HTR-8/SVneo (cell line): ENCODE results near the gene PELI2.

Experiments used
- DNase-seq: peaks from one replicate; pipeline ENCODE4 v3.0.0; 2011; ENCODE audit warnings: low spot score, mixed read lengths; ENCODE audit not compliant: insufficient read length
- FAIRE-seq: peaks from 2 replicates; lab custom pipeline; 2011; peaks lifted over from hg19 to GRCh38; lab: Jason Lieb, UNC

Gene PELI2, protein sequence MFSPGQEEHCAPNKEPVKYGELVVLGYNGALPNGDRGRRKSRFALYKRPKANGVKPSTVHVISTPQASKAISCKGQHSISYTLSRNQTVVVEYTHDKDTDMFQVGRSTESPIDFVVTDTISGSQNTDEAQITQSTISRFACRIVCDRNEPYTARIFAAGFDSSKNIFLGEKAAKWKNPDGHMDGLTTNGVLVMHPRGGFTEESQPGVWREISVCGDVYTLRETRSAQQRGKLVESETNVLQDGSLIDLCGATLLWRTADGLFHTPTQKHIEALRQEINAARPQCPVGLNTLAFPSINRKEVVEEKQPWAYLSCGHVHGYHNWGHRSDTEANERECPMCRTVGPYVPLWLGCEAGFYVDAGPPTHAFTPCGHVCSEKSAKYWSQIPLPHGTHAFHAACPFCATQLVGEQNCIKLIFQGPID

DNA sequence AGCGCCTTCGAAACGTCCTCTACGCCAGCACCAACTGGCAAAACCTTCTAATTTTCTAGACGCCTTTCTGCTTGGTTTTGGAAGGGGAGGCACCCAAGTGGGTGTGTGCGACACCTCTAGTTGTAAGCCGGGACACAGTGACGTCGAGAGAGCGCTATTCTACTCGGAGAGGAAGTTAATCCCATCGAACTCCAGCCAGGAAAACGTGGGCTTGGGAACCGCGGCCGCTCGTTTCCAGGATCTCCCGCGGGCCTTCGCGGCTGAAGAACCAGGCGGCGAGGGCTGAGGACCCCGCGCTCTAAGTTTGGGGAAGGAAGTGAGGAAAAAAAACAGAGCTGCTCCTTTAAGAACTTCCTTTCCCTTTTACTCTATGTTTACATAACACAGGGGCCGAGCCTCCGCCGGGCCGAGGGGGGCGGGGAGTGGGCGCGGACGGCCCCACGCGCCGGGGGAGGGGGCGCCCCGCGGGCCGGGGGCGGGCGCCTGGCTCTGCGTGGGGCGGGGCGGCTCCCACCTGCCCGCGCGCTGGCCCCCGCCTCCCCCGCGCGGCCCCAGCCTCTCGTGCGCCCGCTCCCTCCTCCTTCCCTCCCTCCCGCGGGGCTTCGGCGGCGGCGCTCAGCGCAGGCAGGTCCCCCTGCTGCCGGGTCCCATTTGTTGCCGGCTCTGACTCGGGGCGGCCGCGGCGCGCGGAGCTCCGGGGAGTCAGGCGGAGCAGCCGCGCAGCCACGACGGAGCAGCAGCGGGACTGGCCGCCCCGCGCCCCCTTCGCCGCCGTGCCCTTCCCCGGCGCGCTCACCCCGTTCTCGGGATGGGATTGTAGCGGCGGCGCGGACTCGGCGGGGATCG, at the start of gene PELI2:
TSS of gene PELI2 (plus strand) at position 647 of the 846 bp plus-strand sequence. CDS start 250 bp downstream, outside the sequence.
- FAIRE-seq (peak; percentile 90), DNase-seq (peak; percentile 56)

DNA sequence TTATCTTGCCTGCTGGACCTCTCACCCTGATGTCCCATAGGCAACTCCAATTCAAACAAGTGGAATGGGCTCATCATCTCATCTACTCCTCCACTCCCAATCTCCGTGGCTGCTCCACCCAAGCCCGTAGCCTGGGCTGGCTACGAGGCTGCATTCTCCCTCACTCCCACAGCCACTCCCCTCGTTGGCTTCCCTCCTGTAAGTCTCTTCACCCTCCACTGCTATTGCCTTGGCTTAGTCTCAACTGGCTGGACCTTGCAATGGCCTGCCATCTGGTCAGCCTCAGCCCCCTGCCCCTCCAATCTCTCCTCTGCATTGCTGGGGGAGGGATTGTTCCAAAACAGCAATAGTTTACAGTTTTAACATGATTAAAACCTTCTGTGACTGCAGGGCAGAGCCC, 44.4 kb upstream of the PELI2 start:
- no peak for DNase-seq
- FAIRE-seq: peak; percentile 46

DNA sequence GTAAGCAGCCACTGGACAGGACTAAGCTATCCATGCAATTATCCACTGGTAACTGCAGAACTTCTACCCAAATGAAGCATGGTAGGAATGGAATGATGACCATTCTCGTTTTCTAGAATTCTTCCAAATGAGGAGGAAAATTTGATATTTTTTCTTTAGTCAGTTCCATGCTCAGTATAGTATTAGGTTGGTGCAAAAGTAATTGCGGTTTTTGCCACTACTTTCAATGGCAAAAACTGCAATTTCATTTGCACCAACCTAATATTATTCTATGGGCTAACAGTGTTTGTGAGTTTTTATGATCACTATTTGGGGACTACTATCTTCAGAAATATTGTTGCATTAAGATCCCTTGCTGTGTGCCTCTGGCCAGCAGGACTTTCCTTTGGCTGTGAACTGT, 42.9 kb upstream of the PELI2 start:
- no peak for FAIRE-seq
- DNase-seq: no peak

DNA sequence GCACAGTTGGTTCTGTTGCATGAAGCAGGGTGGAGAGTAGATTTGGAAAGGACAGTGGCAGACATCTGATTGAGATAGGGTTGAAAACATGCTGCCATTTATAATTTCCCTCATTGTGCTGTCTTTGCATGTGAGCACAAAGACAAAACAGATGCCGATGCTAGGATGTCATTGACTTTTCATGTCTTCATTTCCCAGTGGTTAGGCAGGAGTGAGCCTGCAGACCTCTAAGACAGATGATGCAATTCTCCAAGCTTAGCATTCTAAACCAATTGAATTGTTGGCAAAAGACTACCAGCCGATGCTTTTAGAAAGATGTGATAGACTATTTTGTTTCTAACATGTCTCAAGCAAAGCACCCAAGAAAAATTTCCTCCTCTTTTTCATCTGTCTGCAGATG, 37.1 kb upstream of the PELI2 start:
- FAIRE-seq: no peak

DNA sequence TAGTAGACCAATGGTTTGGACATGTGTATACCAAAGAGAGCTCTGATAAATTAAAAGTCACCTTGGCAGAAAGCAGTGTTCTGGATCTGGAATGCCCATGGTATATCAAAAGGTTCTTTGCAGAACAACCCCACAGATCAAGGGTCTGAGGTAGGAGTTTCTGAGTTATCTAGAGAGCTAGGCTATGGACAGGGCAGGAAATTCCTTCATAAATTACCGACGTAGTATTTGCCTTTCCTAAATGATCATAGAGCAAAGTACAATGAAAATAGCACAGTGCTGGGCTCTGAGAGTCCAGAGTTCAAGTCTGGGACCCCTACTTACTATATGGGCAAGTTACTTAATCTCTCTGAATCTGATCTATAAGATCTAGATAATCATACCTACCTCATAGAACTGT, 35.3 kb upstream of the PELI2 start:
- DNase-seq (no peak), FAIRE-seq (no peak)

More for the DNA sequence above, 37.1 kb upstream of the PELI2 start:
- no peak for DNase-seq

DNA sequence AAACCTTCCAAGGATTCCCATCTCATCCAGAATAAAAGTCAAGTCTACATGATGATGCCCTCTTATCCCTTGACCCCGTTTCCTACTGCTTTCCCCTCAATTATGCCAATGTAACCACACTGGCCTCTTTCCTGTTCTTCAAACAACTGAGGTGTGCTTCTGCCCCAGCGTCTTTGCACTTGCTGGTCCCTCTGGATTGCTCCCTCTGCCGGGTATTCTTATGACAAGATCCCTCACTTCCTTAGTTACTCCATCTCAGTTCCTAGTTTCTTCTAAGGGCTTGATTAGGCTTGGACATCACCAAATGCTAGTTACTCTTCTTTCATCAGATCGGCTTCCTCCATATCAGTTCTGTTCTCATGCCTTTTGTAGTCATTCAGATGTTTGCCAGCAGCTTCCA, 32.7 kb upstream of the PELI2 start:
- DNase-seq (no peak), FAIRE-seq (no peak)

DNA sequence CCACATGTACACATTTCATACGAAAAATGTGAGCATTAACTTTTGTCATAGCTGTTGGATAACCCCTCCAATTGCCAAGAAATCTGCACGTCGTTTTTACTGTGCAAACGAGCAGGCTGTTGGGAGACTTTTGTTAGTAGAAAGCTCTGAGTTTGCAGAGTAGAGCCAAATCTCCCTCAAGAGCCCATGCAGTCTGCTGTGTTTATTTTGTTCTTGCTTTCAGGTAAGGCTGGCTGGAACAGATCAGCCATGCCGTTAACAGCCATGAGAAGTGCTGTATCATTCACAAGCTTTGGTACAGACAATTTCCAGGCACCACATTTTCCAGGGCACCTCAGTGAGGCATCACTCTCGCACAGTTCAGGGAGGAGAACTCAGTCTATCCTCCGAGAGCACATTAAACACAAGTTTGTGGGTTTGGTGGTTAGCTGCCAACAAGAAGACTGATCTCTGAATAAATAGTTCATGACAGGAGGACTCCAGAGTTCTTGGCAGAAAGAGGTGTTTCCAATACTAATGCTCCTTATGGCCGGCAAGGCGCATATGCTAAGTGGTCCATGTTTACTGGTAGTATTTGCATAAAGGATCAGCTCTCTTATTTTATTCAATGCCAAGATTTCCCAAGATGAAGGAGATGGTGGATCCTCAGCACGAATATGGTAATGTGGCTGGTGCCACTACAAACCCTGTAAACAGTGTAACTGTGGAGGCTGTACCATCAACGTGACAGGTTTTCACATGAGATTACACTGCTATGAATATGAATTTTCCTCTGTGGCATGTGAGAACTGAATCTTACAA, 30.3 kb upstream of the PELI2 start:
- FAIRE-seq (peak; percentile 73), DNase-seq (no peak)

DNA sequence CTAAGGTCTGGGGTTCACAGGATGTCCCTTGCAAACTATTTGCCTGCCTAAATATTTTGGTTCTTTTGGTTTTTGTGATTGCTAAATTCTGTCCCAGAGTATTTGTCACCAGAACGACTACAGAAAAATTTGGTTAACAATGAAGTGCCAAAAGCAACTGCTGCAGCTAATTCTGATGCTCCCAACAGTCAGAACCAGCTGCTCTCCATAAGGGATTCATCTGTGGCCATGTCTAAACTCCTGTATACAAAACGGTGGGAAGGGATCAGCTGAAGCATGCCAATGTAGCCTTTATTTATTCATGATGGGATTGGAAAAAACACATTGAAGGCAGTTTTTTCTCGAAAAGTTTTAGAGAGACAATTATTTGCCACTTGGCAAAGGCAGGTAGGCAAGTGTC, 29.3 kb upstream of the PELI2 start:
- DNase-seq: no peak
- FAIRE-seq: no peak

DNA sequence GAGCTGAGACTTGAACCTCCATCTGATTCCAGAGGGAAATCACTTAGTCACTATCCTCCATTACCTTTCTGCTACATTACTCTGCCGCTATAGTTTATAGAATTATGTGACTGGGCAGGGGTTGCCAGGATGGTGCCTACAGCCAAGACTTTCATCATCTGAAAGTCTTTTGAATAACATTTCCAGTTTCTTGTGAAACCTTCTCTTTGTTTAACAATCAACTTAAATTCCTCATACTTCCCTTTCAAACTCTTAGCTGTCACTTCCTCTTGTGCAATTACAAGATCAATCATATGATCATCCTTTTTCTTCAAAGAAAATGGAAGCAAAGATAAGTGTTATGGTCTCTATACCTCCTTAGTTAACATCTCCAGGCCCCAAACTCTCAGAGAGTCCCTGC, 25.4 kb upstream of the PELI2 start:
- FAIRE-seq: no peak
- no peak for DNase-seq

DNA sequence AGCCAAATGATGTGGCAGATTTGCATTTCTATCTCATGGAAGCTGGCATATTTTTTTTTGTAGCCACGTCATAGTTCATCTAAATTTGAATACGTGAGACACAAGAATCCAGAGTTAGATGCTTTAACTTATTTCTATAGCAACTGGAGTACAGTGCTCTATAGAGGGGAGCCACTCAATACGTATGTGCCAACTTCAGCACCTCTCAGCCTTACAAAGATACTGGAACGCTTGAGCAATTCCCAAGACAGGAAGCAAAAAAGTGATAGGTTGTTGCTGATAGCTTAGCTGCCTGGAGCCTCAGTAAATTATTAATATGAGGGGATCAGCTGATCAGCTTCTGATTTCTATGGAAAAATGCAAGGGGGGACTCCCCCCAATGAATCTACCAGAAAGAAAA, 24.1 kb upstream of the PELI2 start:
- DNase-seq: no peak
- no peak for FAIRE-seq

DNA sequence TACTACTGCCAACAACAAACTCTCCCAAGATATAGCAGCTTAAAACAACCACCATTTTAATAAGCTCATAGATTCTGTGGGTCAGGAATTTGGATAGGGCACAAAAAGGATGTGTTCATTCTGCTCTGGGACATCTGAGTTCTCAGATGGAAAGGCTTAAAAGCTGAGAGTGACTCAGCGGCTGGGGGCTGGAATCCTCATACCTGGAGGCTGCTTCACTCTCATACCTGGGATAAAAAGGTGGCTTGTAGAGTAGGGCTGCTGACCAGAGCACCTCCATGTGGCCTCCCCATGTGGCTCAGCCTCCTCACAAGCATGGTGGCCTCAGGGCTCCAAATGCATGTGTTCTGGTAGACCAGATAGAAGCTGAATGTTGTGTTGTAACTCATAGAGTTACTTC, 20.2 kb upstream of the PELI2 start:
- DNase-seq: no peak
- FAIRE-seq: no peak

DNA sequence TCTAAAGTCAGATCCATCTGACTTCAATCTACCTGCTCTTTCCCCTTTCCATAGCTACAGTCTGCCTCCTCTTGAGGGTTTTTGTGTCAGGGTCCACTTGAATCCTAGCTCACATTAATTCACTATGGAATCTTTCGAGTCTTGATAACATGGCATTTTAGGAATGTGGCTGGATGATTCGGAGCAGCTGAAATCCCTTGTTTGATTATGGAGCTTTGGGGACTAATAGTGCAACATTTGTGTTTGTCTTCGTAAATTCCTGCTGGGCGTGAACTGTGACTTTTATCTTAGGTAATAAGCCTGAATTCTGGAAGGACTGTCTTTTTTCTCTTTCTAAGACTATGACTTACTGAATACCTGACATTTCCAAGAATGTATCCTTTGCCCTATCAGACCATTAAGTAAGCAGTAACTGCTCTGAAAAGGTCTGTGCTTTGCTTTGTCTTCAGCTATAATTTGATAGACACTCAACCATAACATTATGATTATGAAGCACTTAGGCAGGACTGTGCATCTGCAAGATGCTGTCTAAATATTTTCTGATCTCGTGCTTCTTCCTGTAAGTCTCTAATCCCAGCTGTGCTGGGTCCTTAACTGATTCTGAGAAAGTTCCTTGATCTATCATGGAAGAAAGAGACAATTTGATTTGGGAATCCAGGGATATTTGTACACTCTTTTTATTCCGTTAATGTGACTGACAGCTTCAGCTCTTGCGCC, 19.0 kb upstream of the PELI2 start:
- DNase-seq (no peak), FAIRE-seq (peak; percentile 20)

DNA sequence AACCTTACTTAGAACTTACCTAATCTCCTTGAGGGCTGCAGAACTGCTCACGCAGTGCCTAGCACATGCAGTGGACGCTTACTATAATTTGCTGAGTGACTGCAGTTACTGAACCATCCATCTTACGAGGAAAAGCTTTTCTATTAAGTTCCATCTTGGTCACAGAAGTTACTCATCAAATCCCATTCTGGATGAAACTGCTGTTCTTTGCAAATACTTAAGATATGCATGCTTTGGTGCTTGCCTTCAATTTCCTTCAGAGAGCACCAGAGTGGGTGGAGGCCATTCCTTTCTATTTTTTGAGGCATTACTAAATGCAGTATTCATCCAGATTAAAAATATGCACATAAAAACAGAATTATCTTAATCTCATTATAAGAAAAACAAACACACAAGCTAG, 17.7 kb upstream of the PELI2 start:
- FAIRE-seq: peak; percentile 67
- no peak for DNase-seq

DNA sequence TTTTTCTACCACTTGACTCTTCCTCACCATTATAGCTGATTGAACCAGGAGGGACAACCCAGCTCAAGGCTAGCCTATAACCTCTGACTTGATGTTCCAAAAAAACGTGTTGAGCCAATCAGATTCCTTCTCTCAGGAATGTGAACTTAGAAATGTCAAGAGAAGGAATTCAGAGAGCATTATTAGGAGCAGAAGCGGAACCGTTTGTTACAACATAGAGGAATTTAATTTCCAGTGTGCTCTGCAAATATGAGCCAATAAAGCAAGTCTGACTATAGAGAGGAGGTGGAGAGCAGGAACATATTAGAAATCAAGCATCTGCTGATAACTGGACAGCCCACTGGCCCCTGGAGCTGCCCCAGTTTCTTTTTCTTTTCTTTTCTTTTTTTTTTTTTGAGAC, 15.3 kb upstream of the PELI2 start:
- FAIRE-seq (no peak), DNase-seq (no peak)

DNA sequence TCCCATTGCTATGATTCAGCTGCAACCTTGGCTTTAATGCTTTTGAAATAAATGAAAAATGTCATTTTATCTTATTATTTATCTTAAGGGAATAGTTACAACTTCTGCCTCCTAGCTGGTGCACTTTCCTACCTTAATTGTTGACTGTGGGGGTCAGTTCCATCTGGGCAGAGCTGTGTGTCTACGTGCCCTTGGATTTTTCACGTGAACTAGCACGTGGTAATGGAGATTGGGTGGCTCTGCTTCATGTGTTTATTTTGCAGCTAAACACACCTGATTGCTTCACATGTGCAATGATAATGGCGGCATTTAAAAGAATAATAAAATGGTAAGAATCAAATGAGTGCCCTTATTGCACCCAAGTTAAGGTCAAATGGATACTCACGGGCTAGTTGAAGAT, 10.6 kb upstream of the PELI2 start:
- FAIRE-seq: no peak

DNA sequence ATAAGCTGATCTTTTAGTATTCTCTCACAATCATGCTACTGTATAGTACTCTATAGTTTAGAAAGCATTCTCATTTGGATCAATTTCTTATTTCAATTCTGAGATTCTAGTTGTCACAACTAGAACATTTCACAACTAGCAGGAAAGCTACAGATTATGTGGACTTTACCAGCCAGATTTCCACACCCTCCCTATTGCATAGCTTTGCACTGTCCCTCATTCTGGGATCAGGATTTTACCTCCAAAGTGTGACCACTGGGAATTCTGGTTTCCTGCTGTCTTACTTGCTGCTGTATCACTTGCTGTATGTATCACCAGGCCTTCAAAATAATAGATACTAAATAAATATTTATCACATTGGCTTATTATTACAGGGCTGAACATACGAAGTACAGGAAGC, 10.2 kb upstream of the PELI2 start:
- DNase-seq (no peak), FAIRE-seq (no peak)

More for the DNA sequence above, 10.6 kb upstream of the PELI2 start:
- no peak for DNase-seq

DNA sequence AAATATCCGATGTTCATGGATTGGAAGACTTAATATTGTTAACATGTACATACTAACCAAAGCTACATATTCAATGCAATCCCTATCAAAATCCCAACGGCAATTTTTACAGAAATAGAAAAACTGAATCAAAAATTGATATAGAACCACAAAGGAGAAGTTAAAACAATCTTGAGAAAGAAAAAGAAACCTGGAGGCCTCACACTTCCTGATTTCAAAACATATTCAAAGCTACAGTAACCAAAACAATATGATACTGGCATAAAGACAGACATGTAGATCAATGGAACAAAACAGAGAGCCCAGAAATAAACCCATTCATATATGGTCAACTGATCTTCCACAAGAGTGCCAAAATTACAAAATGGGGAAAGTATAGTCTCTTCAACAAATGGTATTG, 5.4 kb upstream of the PELI2 start:
- DNase-seq: no peak
- FAIRE-seq: no peak

DNA sequence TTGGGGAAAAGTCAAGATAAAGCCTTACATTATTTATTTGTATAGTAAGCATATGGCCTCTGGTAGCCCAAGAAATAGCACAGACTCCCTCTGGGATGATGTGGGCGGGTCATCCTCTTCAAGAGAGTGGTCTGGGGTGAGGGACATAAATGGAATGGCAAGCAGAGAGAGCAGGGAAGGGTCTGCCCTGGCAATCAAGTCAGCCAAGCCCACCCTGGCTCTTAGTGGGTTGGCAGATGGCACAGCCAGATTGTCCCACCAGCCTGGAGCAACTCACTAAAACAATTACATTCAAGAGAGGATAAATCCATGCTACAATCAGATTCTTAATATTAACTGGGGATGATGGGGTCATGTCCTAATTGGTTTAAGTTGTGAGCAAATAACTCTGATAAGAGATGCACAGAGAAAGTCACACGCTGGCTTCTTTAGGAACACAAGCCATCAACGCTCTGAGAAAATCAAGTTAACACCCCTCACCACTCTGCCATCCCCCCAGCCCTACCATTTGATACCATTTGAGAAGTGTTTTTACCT, 2.8 kb upstream of the PELI2 start:
- FAIRE-seq: no peak
- DNase-seq: no peak

DNA sequence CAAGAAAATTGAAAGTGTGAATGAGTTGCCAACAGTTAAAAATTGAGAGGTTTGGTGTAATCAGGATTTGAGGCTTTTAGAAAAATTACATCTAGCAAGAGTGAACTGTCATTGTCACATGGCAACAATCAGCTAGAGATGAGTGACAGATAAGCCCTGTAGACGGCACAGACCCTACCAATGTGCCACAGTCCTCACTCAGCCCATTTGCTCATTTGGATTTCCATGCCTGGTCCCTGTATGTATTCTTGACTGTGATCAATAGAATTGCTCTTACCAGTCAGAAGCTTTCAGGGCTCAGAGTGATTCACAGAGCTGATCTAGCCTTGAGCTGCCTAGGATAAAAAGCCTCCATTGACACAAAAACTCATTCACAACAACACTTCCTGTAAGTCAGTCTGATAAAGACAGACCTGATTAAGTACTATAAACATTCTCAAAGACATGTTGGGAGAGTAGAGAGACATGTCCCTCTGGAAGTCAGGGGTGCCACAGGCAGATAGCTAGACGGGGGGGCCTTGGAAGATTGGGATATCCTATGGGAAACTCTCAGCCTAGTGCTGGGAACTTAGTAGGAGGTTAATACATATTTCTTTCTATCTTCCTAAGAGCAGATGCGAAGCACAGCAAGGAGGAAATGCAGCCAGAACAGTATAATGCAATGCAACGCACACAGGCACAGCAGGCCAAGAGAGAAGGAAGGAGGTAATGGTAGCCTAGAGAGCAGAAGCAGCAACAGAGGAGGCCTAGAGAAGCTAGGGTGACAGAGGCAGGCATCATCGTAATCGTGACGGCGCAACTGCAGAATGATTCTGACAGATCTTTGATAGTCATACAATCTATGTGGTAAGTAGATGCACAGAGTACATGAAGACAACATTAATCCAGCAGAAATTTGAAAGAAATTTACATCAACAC, 2.0 kb upstream of the PELI2 start:
- DNase-seq: no peak
- FAIRE-seq: peak; percentile 52
